Activated T-helper 9 cell treated with anti-CD3 and anti-CD28 coated beads, Interleukin-2, amount 50 U/mL, for 16 hours (primary cell): ENCODE results near the gene ZNF699.
A peak's percentile ranks its signal among the peaks of the same experiment; 100 is the strongest.

Experiments
- DNase-seq: peaks from one replicate; pipeline ENCODE4 v3.0.0-alpha.2; 2020; ENCODE audit warnings: low read depth

ZNF699 gene

DNA sequence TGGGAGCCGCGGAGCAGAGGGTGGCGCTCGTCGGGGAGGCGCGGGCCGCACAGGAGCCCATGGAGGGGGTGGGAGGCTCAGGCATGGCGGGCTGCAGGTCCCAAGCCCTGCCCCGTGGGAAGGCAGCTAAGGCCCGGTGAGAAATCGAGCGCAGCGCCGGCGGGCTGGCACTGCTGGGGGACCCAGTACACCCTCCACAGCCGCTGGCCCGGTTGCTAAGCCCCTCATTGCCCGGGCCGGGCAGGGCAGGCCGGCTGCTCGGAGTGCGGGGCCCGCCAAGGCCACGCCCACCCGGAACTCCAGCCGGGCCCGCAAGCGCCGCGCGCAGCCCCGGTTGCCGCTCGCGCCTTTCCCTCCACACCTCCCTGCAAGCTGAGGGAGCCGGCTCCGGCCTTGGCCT is 26.2 kb downstream of the ZNF699 start:
- DNase-seq = peak; percentile 6

GRCh38 chr19:9251236-9251635 is 58.4 kb downstream of the ZNF699 start:
- no peak for DNase-seq

GRCh38 chr19:9250630-9251029 is 59.0 kb downstream of the ZNF699 start, which contains the start of gene OR7E24:
Gene OR7E24 (plus strand): TSS chr19:9250930. CDS start chr19:9251044, 114 bp downstream.
- no peak for DNase-seq
